NCI-H2029 (cell line): ENCODE data around the gene HARBI1.

Experiments used
- DNase-seq: peaks from one replicate; lab custom pipeline; 2025; lab: John Stamatoyannopoulos, UW

The HARBI1 gene

GRCh38 chr11:46553814-46554212 lies 63.2 kb downstream of the HARBI1 start:
- DNase-seq: no peak
